ENCODE data around the gene HPX. TPM values are rescaled to one million over a fixed set of nuclear protein-coding genes. Genes with fewer than 3 reads are reported as not detected.

HPX gene
- total RNA-seq, 4 donors from 2014 or later = 0.29 to 28.6 (median 1.1) TPM; not detected in 1

GRCh38 chr11:6404342-6405051, 36.3 kb downstream of the HPX start:
- no peak for DNase-seq
- H3K9me3 ChIP-seq = no peaks in the 10 kb centered on the region
- H3K4me1 ChIP-seq = peaks cover 0 to 12% of the 10 kb centered on the region in 2 donors
- TF ChIP-seq POLR2A (IDR thresholded peaks at IDR 0.05) (no peak), CTCF (IDR thresholded peaks at IDR 0.05) (no peak)
- H3K27me3 ChIP-seq = no peaks in the 10 kb centered on the region
- H3K4me3 ChIP-seq = no peak overlapping the region
- intact Hi-C loops (cut with DNase I; ENCODE audit: low total_unique reads) = no loop called here
- no peaks in the 10 kb centered on the region for H3K36me3 ChIP-seq
- peak overlapping the region in 1 of 2 donors; percentile 25 for H3K27ac ChIP-seq

GRCh38 chr11:6403539-6403938, 37.2 kb downstream of the HPX start:
- no peaks in the 10 kb centered on the region for H3K36me3 ChIP-seq

GRCh38 chr11:6402561-6402981, 38.2 kb downstream of the HPX start:
- Histone ChIP-seq H3K9me3 (no peaks in the 10 kb centered on the region), H3K27ac (no peak overlapping the region), H3K36me3 (no peaks in the 10 kb centered on the region), H3K27me3 (no peaks in the 10 kb centered on the region), H3K4me3 (no peak overlapping the region), H3K4me1 (peaks cover 0 to 12% of the 10 kb centered on the region in 2 donors)
- no peak for TF ChIP-seq CTCF (IDR thresholded peaks at IDR 0.05)
- intact Hi-C loops (cut with DNase I; ENCODE audit: low total_unique reads) = no loop called here
- DNase-seq = no peak

More at GRCh38 chr11:6403539-6403938, 37.2 kb downstream of the HPX start:
- H3K4me3 ChIP-seq = no peak overlapping the region
- TF ChIP-seq CTCF (IDR thresholded peaks at IDR 0.05) = no peak
- no peak for TF ChIP-seq POLR2A (IDR thresholded peaks at IDR 0.05)
- no peaks in the 10 kb centered on the region for H3K9me3 ChIP-seq
- no peak for DNase-seq
- H3K4me1 ChIP-seq = peaks cover 0 to 12% of the 10 kb centered on the region in 2 donors
- no peaks in the 10 kb centered on the region for H3K27me3 ChIP-seq
- no peak overlapping the region for H3K27ac ChIP-seq
- intact Hi-C loops (cut with DNase I; ENCODE audit: low total_unique reads) = no loop called here

GRCh38 chr11:6402061-6402470, 38.7 kb downstream of the HPX start:
- no peak for DNase-seq
- intact Hi-C loops (cut with DNase I; ENCODE audit: low total_unique reads) = no loop called here
- TF ChIP-seq CTCF (IDR thresholded peaks at IDR 0.05) (no peak), POLR2A (IDR thresholded peaks at IDR 0.05) (no peak)
- no peak overlapping the region for H3K4me3 ChIP-seq
- no peaks in the 10 kb centered on the region for H3K36me3 ChIP-seq
- peaks cover 0 to 12% of the 10 kb centered on the region in 2 donors for H3K4me1 ChIP-seq
- no peaks in the 10 kb centered on the region for H3K27me3 ChIP-seq
- no peak overlapping the region for H3K27ac ChIP-seq
- H3K9me3 ChIP-seq = no peaks in the 10 kb centered on the region

- no peak for DNase-seq
- Histone ChIP-seq H3K4me3 (no peak overlapping the region), H3K9me3 (no peaks in the 10 kb centered on the region), H3K4me1 (peaks cover 0 to 12% of the 10 kb centered on the region in 2 donors), H3K27me3 (no peaks in the 10 kb centered on the region), H3K36me3 (no peaks in the 10 kb centered on the region), H3K27ac (no peak overlapping the region)
- intact Hi-C loops (cut with DNase I; ENCODE audit: low total_unique reads) = no loop called here
- TF ChIP-seq CTCF (IDR thresholded peaks at IDR 0.05) (no peak), POLR2A (IDR thresholded peaks at IDR 0.05) (no peak)
Observed at GRCh38 chr11:6401464-6401863, 39.3 kb downstream of the HPX start.
